ENCODE data around the gene IL6R.

- no peak for TF ChIP-seq CTCF (IDR thresholded peaks at IDR 0.05; ENCODE audit: poor library complexity)
- no peak for TF ChIP-seq EZH2 (IDR thresholded peaks at IDR 0.05; ENCODE audit: borderline replicate concordance)
Observed at GRCh38 chr1:154497026-154497806, 92.1 kb downstream of the IL6R start.
